CD4-positive, alpha-beta T cell (primary cell): ENCODE measurements around the gene MPO. TPM values are rescaled to one million over a fixed set of nuclear protein-coding genes. Genes with fewer than 3 reads are reported as not detected.

ENCODE experiments used
- ATAC-seq: fragments of 200-7000 bp; cut with Tn5 transposase; one replicate; pipeline ENCODE4 v1.10.0; 2022; ENCODE audit warnings: mild to moderate bottlenecking; ENCODE audit not compliant: poor library complexity
- CTCF ChIA-PET: fragments of 350-600 bp; sonication (Branson Sonifier 250); formaldehyde crosslinking; loops from one replicate; lab custom pipeline; 2021; ENCODE audit warnings: antibody characterized with exemption, inconsistent platforms; lab: Charles Lee
- POLR2A ChIA-PET: fragments of 350-600 bp; sonication (Branson Sonifier 250); formaldehyde crosslinking; loops from one replicate; lab custom pipeline; 2021; ENCODE audit warnings: antibody characterized with exemption, inconsistent platforms; lab: Charles Lee
- DNase-seq, 14 experiments: peaks; one replicate each; pipeline ENCODE4 v3.0.0-alpha.2; 2013 to 2020; ENCODE audit warnings: mixed read lengths in 2 of 14
- H3K27ac ChIP-seq, 2 donors: one replicate each; pipeline versions ENCODE4 v1.5.1 to v1.7.0; 2013; ENCODE audit warnings: low read length in 2 of 2, low read depth in 1 of 2, mild to moderate bottlenecking in 1 of 2
- H3K27me3 ChIP-seq, 2 experiments: 1 replicate in 1 of 2; 2 replicates in 1 of 2; pipeline versions ENCODE4 v1.6.1 to v1.7.0; 2013; ENCODE audit warnings: low read length in 2 of 2, control low read depth in 1 of 2, mild to moderate bottlenecking in 1 of 2, moderate library complexity in 1 of 2; ENCODE audit not compliant: insufficient read depth in 2 of 2, control insufficient read depth in 1 of 2
- H3K36me3 ChIP-seq: one replicate; pipeline ENCODE4 v1.6.1; 2013; ENCODE audit warnings: low read length, control low read depth; ENCODE audit not compliant: insufficient read depth
- H3K4me1 ChIP-seq: one replicate; pipeline ENCODE4 v1.6.1; 2013; ENCODE audit warnings: low read length, control low read depth; ENCODE audit not compliant: insufficient read depth
- H3K4me3 ChIP-seq: one replicate; pipeline ENCODE4 v1.5.1; 2013; ENCODE audit warnings: mild to moderate bottlenecking, low read length, moderate library complexity
- H3K9me3 ChIP-seq, 2 experiments: 1 replicate in 1 of 2; 2 replicates in 1 of 2; pipeline versions ENCODE4 v1.6.1 to v1.7.0; 2013; ENCODE audit warnings: low read length in 2 of 2, mild to moderate bottlenecking in 2 of 2, control low read depth in 1 of 2, moderate library complexity in 1 of 2; ENCODE audit not compliant: control insufficient read depth in 1 of 2, insufficient read depth in 1 of 2
- H3K27ac Mint-ChIP-seq: one replicate; pipeline ENCODE4 v1.8.0; 2020; ENCODE audit warnings: mixed read lengths
- H3K27me3 Mint-ChIP-seq: one replicate; pipeline ENCODE4 v1.8.0; 2021; ENCODE audit warnings: mixed read lengths
- H3K36me3 Mint-ChIP-seq: one replicate; pipeline ENCODE4 v1.8.0; 2021; ENCODE audit warnings: low read depth, mixed read lengths
- H3K4me1 Mint-ChIP-seq: one replicate; pipeline ENCODE4 v1.8.0; 2021; ENCODE audit warnings: low read depth, mixed read lengths
- H3K4me3 Mint-ChIP-seq: one replicate; pipeline ENCODE4 v1.8.0; 2020; ENCODE audit warnings: mild to moderate bottlenecking, mixed read lengths
- H3K9me3 Mint-ChIP-seq: one replicate; pipeline ENCODE4 v1.8.0; 2020; ENCODE audit warnings: mixed read lengths
- CTCF ChIP-seq: fragments of 200-600 bp; IDR thresholded peaks from one replicate; pipeline ENCODE4 v1.8.0; 2022; ENCODE audit warnings: antibody characterized with exemption, mild to moderate bottlenecking
- intact Hi-C, 2 experiments: fragments of 100-400 bp; cut with DNase I in 1 of 2; cut with micrococcal nuclease in 1 of 2; formaldehyde crosslinking; loops; one replicate each; pipeline versions ENCODE4 v1.15.1 to v1.9.0; 2023 to 2025; cut with DNase I, micrococcal nuclease
- total RNA-seq, 174 experiments: library from RNA in 2 of 174; stranded (reverse) in 2 of 174; gene quantifications; one replicate each; pipeline ENCODE4 v1.2.3 and lab custom pipeline; 2021 to 2026

The MPO gene
- total RNA-seq, 2 experiments from 2014 or later = 0.77 TPM; not detected in 1

DNA sequence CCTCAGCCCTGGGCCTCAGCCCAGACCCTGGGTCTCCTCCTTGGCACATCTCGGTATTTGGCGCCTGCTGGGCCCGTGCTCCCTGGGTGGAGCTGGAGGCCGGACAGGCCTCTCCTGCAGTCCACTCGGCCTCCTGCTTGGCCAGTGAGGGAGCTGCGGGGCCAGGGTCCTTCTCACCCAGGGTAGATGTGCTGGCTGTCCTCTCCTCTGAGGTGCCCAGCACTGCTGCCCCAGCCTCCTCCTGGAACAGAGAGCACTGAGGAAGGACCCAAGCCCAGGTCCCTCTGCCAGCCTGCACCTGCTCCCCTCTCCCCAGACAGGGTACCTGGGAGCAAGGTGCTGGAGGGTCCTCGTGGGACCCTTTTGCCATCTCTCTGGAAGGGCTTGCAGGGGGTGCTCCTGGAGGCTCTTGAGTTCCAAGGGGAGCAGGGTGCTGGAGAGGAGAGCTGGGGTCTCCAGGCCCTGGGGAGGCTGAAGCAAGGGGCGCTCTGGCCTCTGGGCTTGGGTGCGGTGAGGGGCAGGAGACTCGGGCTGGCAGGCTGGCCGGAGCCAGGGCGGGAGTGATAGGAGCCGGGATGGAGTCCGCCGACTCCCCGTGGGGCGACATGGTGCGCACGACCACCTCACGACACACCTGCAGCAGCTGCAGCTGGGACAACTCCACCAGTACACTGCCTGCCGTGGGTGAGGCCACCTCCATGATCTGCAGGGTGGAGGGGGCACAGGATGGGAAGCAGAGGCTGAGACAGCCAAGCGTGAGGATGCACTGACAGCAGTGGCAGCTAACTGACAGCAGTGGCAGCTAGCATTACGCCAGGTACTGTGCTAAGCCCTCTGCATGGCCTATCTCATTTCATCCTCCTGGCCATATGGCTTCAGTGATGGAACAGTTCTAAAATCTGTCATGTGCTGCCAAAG lies 30.0 kb upstream of the MPO start:
- ATAC-seq = no peak
- intact Hi-C loops = loop anchor here (10.0 kb wide), 2 partner anchors 324 to 694 kb away; no protein-coding TSS in a partner anchor

GRCh38 chr17:58309918-58310259 lies 29.2 kb upstream of the MPO start:
- H3K4me1 ChIP-seq = no peaks in the 10 kb centered on the region
- no peaks in the 10 kb centered on the region for H3K9me3 Mint-ChIP-seq
- no peak for DNase-seq
- H3K27me3 ChIP-seq = no peaks in the 10 kb centered on the region
- no peak overlapping the region for H3K27ac ChIP-seq
- H3K27ac Mint-ChIP-seq = no peak overlapping the region
- no peaks in the 10 kb centered on the region for H3K36me3 Mint-ChIP-seq
- no peaks in the 10 kb centered on the region for H3K4me1 Mint-ChIP-seq
- no peaks in the 10 kb centered on the region for H3K9me3 ChIP-seq
- ChIA-PET POLR2A (no interaction called here), CTCF (no interaction called here)
- peaks cover 16% of the 10 kb centered on the region for H3K36me3 ChIP-seq
- no peak for ATAC-seq
- no peak for TF ChIP-seq CTCF
- H3K4me3 ChIP-seq = no peak overlapping the region
- intact Hi-C loops = loop anchor here (10.0 kb wide), 2 partner anchors 325 to 695 kb away; no protein-coding TSS in a partner anchor
- H3K27me3 Mint-ChIP-seq = no peaks in the 10 kb centered on the region
- no peak overlapping the region for H3K4me3 Mint-ChIP-seq

More for the DNA sequence above, 30.0 kb upstream of the MPO start:
- no peaks in the 10 kb centered on the region for H3K27me3 Mint-ChIP-seq
- H3K9me3 Mint-ChIP-seq = no peaks in the 10 kb centered on the region
- Histone ChIP-seq H3K27me3 (no peaks in the 10 kb centered on the region), H3K4me1 (no peaks in the 10 kb centered on the region), H3K9me3 (no peaks in the 10 kb centered on the region), H3K27ac (no peak overlapping the region), H3K4me3 (no peak overlapping the region), H3K36me3 (peaks cover 16% of the 10 kb centered on the region)
- ChIA-PET CTCF (no interaction called here), POLR2A (no interaction called here)
- DNase-seq = peak in 1 of 14 experiments; percentile 12
- H3K27ac Mint-ChIP-seq = no peak overlapping the region
- H3K4me3 Mint-ChIP-seq = no peak overlapping the region
- no peak for TF ChIP-seq CTCF
- no peaks in the 10 kb centered on the region for H3K36me3 Mint-ChIP-seq
- no peaks in the 10 kb centered on the region for H3K4me1 Mint-ChIP-seq

DNA sequence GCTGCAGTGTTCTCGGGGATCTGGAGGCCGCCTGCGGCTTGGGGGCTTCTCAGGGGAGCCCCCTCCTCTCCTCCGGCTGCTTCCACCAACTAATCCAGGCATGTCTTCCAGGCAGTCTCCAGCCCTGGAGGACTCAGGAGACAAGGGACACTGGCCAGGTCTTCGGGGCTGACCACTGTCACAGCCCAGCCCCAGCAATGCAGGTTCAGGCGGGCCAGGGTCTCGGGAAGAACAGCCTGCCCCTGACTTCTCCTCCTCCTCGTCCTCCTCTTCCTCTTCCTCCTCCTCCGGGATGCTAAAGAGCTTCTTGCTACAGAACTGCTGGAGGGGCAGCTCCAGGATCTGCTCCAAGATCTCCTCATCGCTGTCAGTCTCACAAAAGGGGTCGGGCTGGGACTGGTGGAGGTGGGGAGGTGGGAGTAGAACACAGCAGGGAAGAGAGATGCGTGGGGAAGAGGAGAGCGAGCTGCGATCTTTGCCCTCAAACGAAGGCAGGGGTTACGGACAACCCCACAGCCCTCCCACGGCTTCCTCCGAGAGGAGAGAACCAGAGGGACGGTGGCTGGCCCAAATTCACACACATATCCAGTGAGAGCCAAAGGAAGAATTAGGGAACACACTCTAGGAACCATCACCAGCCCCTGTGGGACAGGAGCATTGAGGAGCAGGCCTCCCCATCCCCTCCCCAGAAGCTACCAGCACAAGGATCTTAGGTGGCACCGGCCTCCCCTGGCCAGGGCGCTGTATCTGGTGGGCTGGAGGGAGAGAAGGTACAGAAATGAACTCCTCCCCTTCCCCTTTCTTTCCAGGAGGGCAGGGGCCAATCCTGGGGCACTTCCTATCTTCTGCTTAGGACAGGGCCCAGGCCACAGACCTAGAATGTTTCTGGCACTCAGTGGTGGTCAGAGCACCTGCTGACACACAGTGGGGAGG lies 28.5 kb upstream of the MPO start:
- DNase-seq (peak in 1 of 14 experiments; percentile 8), ATAC-seq (no peak)
- Histone ChIP-seq H3K36me3 (peaks cover 16% of the 10 kb centered on the region), H3K4me3 (no peak overlapping the region), H3K4me1 (peaks cover 5% of the 10 kb centered on the region), H3K27ac (no peak overlapping the region), H3K27me3 (no peaks in the 10 kb centered on the region), H3K9me3 (no peaks in the 10 kb centered on the region)
- POLR2A ChIA-PET = interaction anchor here (1.5 kb wide), 1 partner anchor 43 kb away, joined by 3 read pairs; the partner anchor contains the start of gene SUPT4H1
- peaks cover 2% of the 10 kb centered on the region for H3K4me1 Mint-ChIP-seq
- H3K36me3 Mint-ChIP-seq = no peaks in the 10 kb centered on the region
- H3K9me3 Mint-ChIP-seq = no peaks in the 10 kb centered on the region
- no peak overlapping the region for H3K4me3 Mint-ChIP-seq
- H3K27ac Mint-ChIP-seq = no peak overlapping the region
- intact Hi-C loops = no loop called here
- CTCF ChIA-PET = interaction anchor here (1.3 kb wide), 1 partner anchor 35 kb away, joined by 3 read pairs; no protein-coding TSS in a partner anchor
- no peaks in the 10 kb centered on the region for H3K27me3 Mint-ChIP-seq
- TF ChIP-seq CTCF = no peak
